ENCODE measurements around the gene SPESP1.
"Not testable (repeated sequence)": the region's sequence is repeated elsewhere in the genome, so short reads cannot be mapped to it uniquely, and the experiment has no call there.

Gene SPESP1

GRCh38 chr15:68966996-68967395, 36.7 kb downstream of the SPESP1 start:
- no peak for DNase-seq

GRCh38 chr15:68967948-68968347, 37.6 kb downstream of the SPESP1 start:
- DNase-seq = no peak

- DNase-seq = no peak
Measured at GRCh38 chr15:68969298-68969697, 39.0 kb downstream of the SPESP1 start.

GRCh38 chr15:68972201-68973065, 42.1 kb downstream of the SPESP1 start:
- no peak for DNase-seq

- not testable (repeated sequence) for DNase-seq
Measured at GRCh38 chr15:68975651-68976160, 45.4 kb downstream of the SPESP1 start.

- not testable (repeated sequence) for DNase-seq
Measured at GRCh38 chr15:68977426-68977825, 47.1 kb downstream of the SPESP1 start.

- DNase-seq = no peak
Measured at GRCh38 chr15:68979006-68979405, 48.7 kb downstream of the SPESP1 start.

- DNase-seq = no peak
Measured at GRCh38 chr15:68979816-68980215, 49.5 kb downstream of the SPESP1 start.

GRCh38 chr15:68980786-68981185, 50.5 kb downstream of the SPESP1 start:
- DNase-seq = no peak

- no peak for DNase-seq
Measured at GRCh38 chr15:68981941-68982340, 51.6 kb downstream of the SPESP1 start.

GRCh38 chr15:68982976-68983563, 52.7 kb downstream of the SPESP1 start:
- no peak for DNase-seq

GRCh38 chr15:68983961-68984481, 53.7 kb downstream of the SPESP1 start:
- DNase-seq = no peak

- no peak for DNase-seq
Measured at GRCh38 chr15:68984586-68984985, 54.3 kb downstream of the SPESP1 start.

- DNase-seq = no peak
Measured at GRCh38 chr15:68985361-68985891, 55.1 kb downstream of the SPESP1 start.

- no peak for DNase-seq
Measured at GRCh38 chr15:68986322-68986721, 56.0 kb downstream of the SPESP1 start.

- no peak for DNase-seq
Measured at GRCh38 chr15:68987120-68987519, 56.8 kb downstream of the SPESP1 start.

GRCh38 chr15:68987676-68988075, 57.4 kb downstream of the SPESP1 start:
- DNase-seq = no peak

GRCh38 chr15:68989541-68990230, 59.4 kb downstream of the SPESP1 start:
- no peak for DNase-seq

GRCh38 chr15:68990231-68990991, 60.1 kb downstream of the SPESP1 start:
- no peak for DNase-seq

GRCh38 chr15:68990992-68991500, 60.7 kb downstream of the SPESP1 start:
- DNase-seq = no peak

- DNase-seq = no peak
Measured at GRCh38 chr15:68991723-68992122, 61.4 kb downstream of the SPESP1 start.

GRCh38 chr15:68992696-68993095, 62.4 kb downstream of the SPESP1 start:
- no peak for DNase-seq

Data from activated effector memory CD4-positive, alpha-beta T cell treated with Interleukin-2 at 50 U/mL for 16 hours (primary cell).